ENCODE measurements around the gene RPS14. TPM values are rescaled to one million over a fixed set of nuclear protein-coding genes. Genes with fewer than 3 reads are reported as not detected.
"Not testable (repeated sequence)": the region's sequence is repeated elsewhere in the genome, so short reads cannot be mapped to it uniquely, and the experiment has no call there.

RPS14 gene
- polyA plus RNA-seq, 1 donor (not counting 4 experiments of a cell fraction or from before 2014, with no cell fraction given), result 3,540 TPM

DNA sequence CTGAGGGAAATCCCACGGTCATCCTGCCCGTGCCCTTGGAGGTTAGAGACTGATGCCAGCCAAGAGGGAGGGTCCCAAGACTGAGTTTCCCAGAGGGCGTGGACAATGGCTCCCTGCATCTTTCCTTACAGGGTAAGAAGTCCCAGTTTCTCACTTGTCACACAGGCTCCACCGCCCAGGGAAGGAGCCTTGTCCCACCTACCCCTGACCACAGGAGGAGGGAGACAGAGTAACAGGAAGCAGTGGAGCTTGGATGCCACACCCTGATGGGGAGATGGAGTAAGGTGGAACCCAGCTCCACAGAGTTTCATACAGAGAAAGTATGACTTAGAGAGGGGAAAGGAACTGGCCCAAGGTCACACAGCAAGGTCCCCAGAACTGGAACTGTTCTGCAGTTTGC, 27.5 kb downstream of the RPS14 start:
- dilution Hi-C loops (cut with MboI; ENCODE audit: extremely low pct_ligation_motif_present, low sequenced_read_pairs), result no loop called here

GRCh38 chr5:150419630-150420270, 29.8 kb downstream of the RPS14 start:
- Histone ChIP-seq H3K27me3 (ENCODE audit: control insufficient read depth, extremely low read depth, insufficient read depth, low read length) (no peaks in the 10 kb centered on the region), H3K36me3 (ENCODE audit: control insufficient read depth in 2 of 2, extremely low read depth in 1 of 2, insufficient read depth in 2 of 2, low read length in 2 of 2) (no peaks in the 10 kb centered on the region), H3K4me3 (ENCODE audit: control insufficient read depth in 2 of 3, extremely low read depth in 1 of 3, insufficient read depth in 2 of 3, low read depth in 1 of 3, low read length in 3 of 3) (no peak overlapping the region), H3K4me2 (ENCODE audit: control insufficient read depth, extremely low read depth, insufficient read depth, low read depth, low read length) (no peak overlapping the region), H3K9ac (ENCODE audit: control insufficient read depth, extremely low read depth, insufficient read depth, low read length) (no peak overlapping the region), H3K4me1 (ENCODE audit: control insufficient read depth, extremely low read depth, insufficient read depth, low read length) (no peaks in the 10 kb centered on the region), H3K27ac (ENCODE audit: control insufficient read depth, insufficient read depth, low read length) (no peak overlapping the region), H3K79me2 (ENCODE audit: control insufficient read depth, insufficient read depth, low read length) (no peaks in the 10 kb centered on the region), H4K20me1 (ENCODE audit: control insufficient read depth, extremely low read depth, insufficient read depth, low read length) (no peaks in the 10 kb centered on the region), H3K9me1 (ENCODE audit: control insufficient read depth, extremely low read depth, insufficient read depth, low read length) (no peaks in the 10 kb centered on the region), H2AFZ (ENCODE audit: control insufficient read depth, low read length) (no peak overlapping the region), H3K9me3 (ENCODE audit: control insufficient read depth, low read depth, low read length) (no peaks in the 10 kb centered on the region)
- dilution Hi-C loops (cut with MboI; ENCODE audit: extremely low pct_ligation_motif_present, low sequenced_read_pairs), result no loop called here
- FAIRE-seq (peak; percentile 41), DNase-seq (ENCODE audit: low read depth, low spot score) (no peak)
- TF ChIP-seq EZH2 (IDR thresholded peaks at IDR 0.05; ENCODE audit: low read length) (no peak), CTCF (optimal IDR thresholded peaks at IDR 0.05 in 1 of 3, IDR thresholded peaks at IDR 0.05 in 1 of 3, conservative IDR thresholded peaks at IDR 0.05 in 1 of 3; ENCODE audit: extremely low read depth in 1 of 3, insufficient read depth in 2 of 3, low read length in 3 of 3) (no peak)

More for the DNA sequence above, 27.5 kb downstream of the RPS14 start:
- FAIRE-seq, result no peak
- H3K27ac ChIP-seq (ENCODE audit: control insufficient read depth, insufficient read depth, low read length), result no peak overlapping the region
- no peaks in the 10 kb centered on the region for H3K9me3 ChIP-seq (ENCODE audit: control insufficient read depth, low read depth, low read length)
- DNase-seq (ENCODE audit: low read depth, low spot score), result no peak
- no peak overlapping the region for H2AFZ ChIP-seq (ENCODE audit: control insufficient read depth, low read length)
- H3K9me1 ChIP-seq (ENCODE audit: control insufficient read depth, extremely low read depth, insufficient read depth, low read length), result no peaks in the 10 kb centered on the region
- no peaks in the 10 kb centered on the region for H3K79me2 ChIP-seq (ENCODE audit: control insufficient read depth, insufficient read depth, low read length)
- H3K36me3 ChIP-seq (ENCODE audit: control insufficient read depth in 2 of 2, extremely low read depth in 1 of 2, insufficient read depth in 2 of 2, low read length in 2 of 2), result no peaks in the 10 kb centered on the region
- no peaks in the 10 kb centered on the region for H3K27me3 ChIP-seq (ENCODE audit: control insufficient read depth, extremely low read depth, insufficient read depth, low read length)
- H3K9ac ChIP-seq (ENCODE audit: control insufficient read depth, extremely low read depth, insufficient read depth, low read length), result no peak overlapping the region
- no peak overlapping the region for H3K4me3 ChIP-seq (ENCODE audit: control insufficient read depth in 2 of 3, extremely low read depth in 1 of 3, insufficient read depth in 2 of 3, low read depth in 1 of 3, low read length in 3 of 3)
- H3K4me2 ChIP-seq (ENCODE audit: control insufficient read depth, extremely low read depth, insufficient read depth, low read depth, low read length), result no peak overlapping the region
- no peaks in the 10 kb centered on the region for H4K20me1 ChIP-seq (ENCODE audit: control insufficient read depth, extremely low read depth, insufficient read depth, low read length)
- TF ChIP-seq EZH2 (IDR thresholded peaks at IDR 0.05; ENCODE audit: low read length) (no peak), CTCF (optimal IDR thresholded peaks at IDR 0.05 in 1 of 3, IDR thresholded peaks at IDR 0.05 in 1 of 3, conservative IDR thresholded peaks at IDR 0.05 in 1 of 3; ENCODE audit: extremely low read depth in 1 of 3, insufficient read depth in 2 of 3, low read length in 3 of 3) (no peak)
- no peaks in the 10 kb centered on the region for H3K4me1 ChIP-seq (ENCODE audit: control insufficient read depth, extremely low read depth, insufficient read depth, low read length)

DNA sequence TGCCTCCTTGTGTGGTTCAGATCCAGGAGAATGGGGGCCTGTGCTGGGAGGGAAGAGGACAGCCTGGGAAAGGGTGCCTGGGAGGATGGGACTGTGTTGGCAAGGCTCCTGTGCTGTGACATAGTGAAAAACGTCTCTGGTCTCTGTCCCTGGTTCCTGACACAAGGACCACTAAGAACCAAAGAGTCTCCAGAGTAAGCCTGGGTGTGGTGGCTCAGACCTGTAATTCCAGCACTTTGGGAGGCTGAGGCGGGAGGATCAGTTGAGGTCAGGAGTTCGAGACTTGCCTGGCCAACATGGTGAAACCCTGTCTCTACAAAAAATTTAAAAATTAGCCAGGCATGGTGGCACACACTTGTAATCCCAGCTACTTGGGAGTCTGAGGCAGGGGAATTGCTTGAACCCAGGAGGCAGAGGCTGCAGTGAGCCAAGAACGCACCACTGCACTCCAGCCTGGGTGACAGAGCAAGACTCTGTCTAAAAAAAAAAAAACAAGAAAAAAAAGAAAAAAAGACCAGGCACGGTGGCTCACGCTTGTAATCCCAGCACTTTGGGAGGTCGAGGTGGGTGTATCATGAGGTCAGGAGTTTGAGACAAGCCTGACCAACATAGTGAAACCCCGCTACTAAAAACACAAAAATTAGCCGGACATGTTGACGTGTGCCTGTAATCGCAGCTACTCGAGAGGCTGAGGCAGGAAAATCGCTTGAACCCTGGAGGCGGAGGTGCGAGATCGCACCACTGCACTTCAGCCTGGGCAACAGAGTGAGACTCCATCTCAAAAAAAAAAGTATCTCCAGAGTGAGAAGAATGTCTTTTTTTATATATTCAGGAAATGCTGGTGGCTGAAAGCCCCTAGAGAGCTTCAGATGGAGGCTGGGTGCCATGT, 35.4 kb downstream of the RPS14 start:
- H3K9ac ChIP-seq (ENCODE audit: control insufficient read depth, extremely low read depth, insufficient read depth, low read length); H3K4me3 ChIP-seq (ENCODE audit: control insufficient read depth in 2 of 3, extremely low read depth in 1 of 3, insufficient read depth in 2 of 3, low read depth in 1 of 3, low read length in 3 of 3); H3K27ac ChIP-seq (ENCODE audit: control insufficient read depth, insufficient read depth, low read length); H3K4me1 ChIP-seq (ENCODE audit: control insufficient read depth, extremely low read depth, insufficient read depth, low read length); H3K9me1 ChIP-seq (ENCODE audit: control insufficient read depth, extremely low read depth, insufficient read depth, low read length); DNase-seq (ENCODE audit: low read depth, low spot score); H3K79me2 ChIP-seq (ENCODE audit: control insufficient read depth, insufficient read depth, low read length); H4K20me1 ChIP-seq (ENCODE audit: control insufficient read depth, extremely low read depth, insufficient read depth, low read length); dilution Hi-C loops (cut with MboI; ENCODE audit: extremely low pct_ligation_motif_present, low sequenced_read_pairs); H3K36me3 ChIP-seq (ENCODE audit: control insufficient read depth in 2 of 2, extremely low read depth in 1 of 2, insufficient read depth in 2 of 2, low read length in 2 of 2); H2AFZ ChIP-seq (ENCODE audit: control insufficient read depth, low read length); H3K9me3 ChIP-seq (ENCODE audit: control insufficient read depth, low read depth, low read length); H3K4me2 ChIP-seq (ENCODE audit: control insufficient read depth, extremely low read depth, insufficient read depth, low read depth, low read length); FAIRE-seq; H3K27me3 ChIP-seq (ENCODE audit: control insufficient read depth, extremely low read depth, insufficient read depth, low read length): not testable (repeated sequence)
